Stimulated activated CD8-positive, alpha-beta memory T cell treated with anti-CD3 and anti-CD28 coated beads, Interleukin-12 subunit alpha, Interleukin-12 subunit beta, amount 100 ng/mL, for 4 hours (primary cell): ENCODE results near the gene HMCES.

Experiments
- DNase-seq: peaks from one replicate; pipeline ENCODE4 v3.0.0-alpha.2; 2020; ENCODE audit warnings: low read depth

The HMCES gene, protein sequence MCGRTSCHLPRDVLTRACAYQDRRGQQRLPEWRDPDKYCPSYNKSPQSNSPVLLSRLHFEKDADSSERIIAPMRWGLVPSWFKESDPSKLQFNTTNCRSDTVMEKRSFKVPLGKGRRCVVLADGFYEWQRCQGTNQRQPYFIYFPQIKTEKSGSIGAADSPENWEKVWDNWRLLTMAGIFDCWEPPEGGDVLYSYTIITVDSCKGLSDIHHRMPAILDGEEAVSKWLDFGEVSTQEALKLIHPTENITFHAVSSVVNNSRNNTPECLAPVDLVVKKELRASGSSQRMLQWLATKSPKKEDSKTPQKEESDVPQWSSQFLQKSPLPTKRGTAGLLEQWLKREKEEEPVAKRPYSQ

DNA sequence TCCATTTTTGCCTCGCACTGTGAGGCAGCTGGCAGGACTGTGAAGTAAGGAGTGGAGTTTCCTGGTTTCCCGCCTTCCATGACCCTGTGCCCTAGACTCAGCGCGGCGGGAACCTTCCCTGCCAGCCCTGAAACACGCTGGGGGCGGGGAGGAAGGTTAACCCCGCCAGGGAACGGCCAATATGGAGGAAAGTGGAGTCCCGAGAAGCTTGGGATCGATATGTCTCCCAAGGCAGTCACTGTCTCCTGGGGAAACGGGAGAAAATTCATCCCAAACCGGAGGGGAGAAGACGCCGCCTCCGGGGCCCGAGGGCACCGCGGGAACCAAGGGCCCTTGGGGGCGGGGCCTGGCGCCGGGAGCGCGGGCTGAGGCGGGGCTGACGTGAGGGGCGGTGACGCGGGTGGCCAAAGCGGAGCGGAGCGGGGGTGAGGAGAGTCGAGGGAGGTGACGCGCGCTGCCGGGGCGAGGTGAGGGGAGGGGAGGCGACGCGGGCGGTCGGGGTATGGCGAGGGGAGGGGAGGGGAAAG is at the start of gene HMCES:
TSS of gene HMCES (plus strand) at position 432 of the 527 bp plus-strand sequence. CDS start 863 bp downstream, outside the sequence.
- peak; percentile 91 for DNase-seq

- DNase-seq: no peak
Observed at GRCh38 chr3:129228891-129229585, 49.6 kb upstream of the HMCES start.

GRCh38 chr3:129230311-129231019 is 48.2 kb upstream of the HMCES start:
- no peak for DNase-seq

DNA sequence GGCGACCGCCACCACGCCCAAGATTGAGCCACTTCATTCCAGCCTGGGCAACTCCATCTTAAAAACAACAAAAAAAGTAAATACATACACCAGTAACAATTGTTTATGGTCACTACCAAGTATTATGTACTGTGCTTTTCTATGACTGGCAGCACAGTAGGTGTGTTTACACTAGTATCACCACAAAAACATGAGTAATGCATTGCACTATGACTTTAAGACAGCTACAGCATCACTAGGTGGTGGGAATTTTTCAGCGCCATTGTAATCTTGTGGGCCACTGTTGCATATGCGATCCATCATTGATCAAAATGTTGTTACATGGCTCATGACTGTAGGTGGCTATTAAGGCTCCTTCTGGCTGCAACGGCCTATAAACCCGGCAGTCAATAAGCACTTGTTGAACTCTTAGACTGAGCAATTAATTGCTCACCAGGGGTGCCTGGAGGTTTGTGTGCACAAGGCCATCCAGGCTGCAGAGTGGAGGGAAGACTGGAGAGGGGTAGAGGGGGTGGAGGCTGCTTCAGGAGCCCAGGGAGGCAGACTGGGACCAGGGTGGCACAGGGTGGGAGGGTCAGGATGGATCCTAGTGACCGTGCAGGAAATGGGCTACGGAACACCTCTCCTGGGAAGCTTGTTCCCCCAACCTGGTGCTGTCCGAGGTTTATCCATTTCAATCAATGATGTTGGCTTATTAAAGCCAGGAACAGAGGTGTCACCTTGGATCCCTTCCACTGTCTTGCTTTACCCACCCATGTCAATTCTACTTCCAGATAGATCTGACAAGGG is 47.1 kb upstream of the HMCES start:
- DNase-seq: no peak

- DNase-seq: no peak
Observed at GRCh38 chr3:129233538-129233937, 45.1 kb upstream of the HMCES start.

DNA sequence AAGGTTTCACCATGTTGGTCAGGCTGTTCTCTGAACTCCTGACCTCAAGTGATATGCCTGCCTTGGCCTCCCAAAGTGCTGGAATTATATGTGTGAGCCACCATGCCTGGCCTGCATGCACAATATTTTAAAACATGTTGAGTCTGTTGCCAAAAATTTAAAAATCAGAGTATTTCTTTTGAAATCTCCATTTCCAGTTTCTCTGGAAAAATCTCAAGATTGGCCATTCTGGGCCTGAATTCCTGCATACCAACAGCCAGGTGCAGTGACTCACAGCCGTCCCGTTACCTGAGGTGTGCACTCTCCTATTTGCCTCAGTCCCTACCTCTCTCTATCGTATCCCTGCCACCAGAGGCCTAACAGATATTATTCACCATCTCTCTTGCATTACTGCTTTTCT is 44.2 kb upstream of the HMCES start:
- no peak for DNase-seq

DNA sequence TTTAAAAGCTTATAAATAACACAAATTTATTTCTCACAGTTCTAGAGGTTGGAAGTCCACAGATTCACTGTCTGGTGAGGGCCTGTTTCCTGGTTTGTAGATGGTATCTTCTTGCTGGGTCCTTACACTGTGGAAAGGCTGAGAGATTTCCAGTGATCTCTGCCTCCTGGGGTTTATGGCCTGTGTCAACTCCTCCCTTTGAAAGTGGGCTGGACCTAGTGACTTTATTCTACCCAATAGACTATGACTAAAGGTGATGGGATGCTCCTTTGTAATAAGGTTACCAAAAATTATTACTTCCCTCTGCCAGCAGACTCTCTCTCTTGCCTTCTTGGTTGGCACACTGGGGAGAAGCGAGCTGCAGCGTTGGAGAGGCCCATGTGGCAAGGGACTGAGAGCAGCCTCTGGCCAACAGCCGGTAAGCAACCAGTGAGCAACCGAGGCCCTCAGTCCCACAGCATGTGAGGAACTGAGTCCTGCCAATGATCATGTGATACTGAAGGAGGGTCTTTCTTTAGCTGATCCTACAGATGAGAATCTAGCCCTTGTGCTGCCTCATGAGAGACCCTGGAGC is 43.2 kb upstream of the HMCES start:
- DNase-seq: no peak

- DNase-seq: no peak
Observed at GRCh38 chr3:129238945-129239705, 39.5 kb upstream of the HMCES start.

- no peak for DNase-seq
Observed at GRCh38 chr3:129239991-129240390, 38.7 kb upstream of the HMCES start.

- DNase-seq: no peak
Observed at GRCh38 chr3:129240436-129240835, 38.2 kb upstream of the HMCES start.

DNA sequence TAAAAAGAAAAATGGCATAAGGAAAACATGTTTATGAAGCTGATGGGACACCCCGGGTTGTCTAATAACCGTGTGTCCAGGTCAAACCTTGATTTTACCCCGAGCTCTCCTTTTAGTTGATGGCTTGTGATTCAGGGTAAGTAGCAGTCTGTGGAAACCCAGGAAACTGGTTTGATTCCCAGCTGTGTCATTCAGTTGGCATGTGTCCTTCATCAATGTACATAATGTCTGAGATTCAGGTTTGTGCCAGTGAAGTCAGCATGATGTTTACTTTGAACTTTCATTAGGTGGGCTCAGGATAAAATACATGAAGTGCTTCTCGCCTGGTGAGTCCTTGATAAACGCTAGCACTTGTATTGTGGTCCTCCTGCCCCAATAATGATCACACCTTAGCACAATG is 33.5 kb upstream of the HMCES start:
- DNase-seq: no peak

- peak; percentile 38 for DNase-seq
Observed at GRCh38 chr3:129245641-129246306, 32.9 kb upstream of the HMCES start.

DNA sequence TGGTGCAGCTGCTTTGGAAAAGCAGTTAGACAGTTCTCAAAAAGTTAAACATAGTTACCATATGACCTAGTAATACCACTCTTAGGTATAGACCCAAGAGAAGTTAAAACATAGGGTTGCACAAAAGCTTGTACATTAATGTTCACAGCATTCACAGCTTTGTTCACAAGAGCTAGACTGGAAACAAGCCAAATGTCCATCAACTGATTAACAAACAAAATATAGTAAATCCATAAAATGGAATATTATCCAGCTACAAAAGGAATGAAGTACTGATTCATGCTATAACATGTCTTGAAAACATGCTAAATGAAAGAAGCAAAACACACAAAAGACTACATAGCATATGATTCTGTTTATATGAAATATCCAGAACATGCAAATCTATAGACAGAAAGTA is 32.0 kb upstream of the HMCES start:
- DNase-seq: no peak

GRCh38 chr3:129248286-129248979 is 30.2 kb upstream of the HMCES start:
- DNase-seq: no peak

DNA sequence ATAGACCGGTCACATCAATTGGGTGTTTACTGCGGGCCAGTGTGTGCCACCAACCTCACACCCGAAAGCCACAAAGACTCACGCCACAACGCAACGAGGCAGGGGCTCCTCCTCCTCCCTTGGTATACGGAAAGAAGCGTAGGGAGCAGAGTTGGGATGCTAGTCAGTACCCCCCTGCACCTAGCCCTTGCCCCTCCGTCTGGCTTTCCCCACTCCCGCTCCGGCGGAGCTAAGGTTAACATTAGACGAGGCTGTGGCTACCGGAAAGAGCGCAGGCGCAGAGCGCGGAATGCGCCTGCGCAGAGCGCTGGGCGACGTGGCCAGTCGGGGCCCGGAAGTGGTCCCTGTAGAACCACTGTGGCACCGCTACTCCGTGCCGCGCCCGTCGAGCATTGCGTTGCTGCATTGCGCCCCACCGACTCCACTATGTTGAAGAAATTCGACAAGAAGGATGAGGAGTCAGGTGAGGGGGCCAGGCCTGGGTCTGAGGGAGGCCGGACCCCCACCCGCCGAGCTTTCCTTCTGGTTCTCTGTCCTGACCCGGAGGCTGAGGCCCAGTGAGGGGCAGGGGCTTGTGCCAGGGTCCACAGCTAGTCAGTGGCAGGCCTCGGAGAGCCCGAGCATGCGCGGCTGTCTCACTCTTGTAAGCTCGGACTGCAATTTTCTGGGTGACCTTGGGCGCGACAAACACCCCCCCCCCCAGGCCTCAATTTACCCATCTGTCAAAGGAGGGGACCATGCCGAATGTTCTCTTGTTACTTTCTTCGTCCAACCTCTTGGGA is 29.2 kb upstream of the HMCES start, which contains the start of gene COPG1:
TSS of gene COPG1 (plus strand) at position 323 of the 782 bp plus-strand sequence. CDS start at position 427, 104 bp downstream.
- DNase-seq: peak; percentile 77

- DNase-seq: no peak
Observed at GRCh38 chr3:129252748-129253147, 25.9 kb upstream of the HMCES start.

DNA sequence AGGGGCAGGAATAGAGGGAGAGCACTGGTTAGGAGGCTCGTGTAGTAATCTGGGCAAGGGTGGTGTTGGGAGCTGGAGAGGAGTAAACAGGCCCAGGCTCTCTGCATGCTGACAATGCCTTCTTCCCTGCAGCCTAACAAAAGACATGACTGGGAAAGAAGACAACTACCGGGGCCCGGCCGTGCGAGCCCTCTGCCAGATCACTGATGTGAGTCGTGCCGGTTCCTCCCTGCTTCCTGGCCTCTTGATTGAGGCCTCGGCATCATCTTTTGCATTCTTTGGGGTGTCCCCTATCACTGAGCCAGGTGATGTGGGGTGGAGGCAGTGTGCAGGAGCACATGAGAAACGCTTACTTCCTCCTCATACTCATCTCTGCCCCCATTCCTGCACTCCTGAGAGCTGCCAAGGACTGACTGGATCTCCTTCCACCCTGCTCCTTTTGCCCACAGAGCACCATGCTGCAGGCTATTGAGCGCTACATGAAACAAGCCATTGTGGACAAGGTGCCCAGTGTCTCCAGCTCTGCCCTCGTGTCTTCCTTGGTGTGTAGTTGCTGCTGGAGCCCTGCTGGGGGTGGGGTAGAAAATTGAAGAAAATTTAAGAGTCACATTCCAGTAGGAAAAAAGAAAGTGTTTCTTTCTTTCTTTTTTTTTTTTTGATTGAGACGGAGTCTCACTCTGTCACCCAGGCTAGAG is 24.0 kb upstream of the HMCES start:
- no peak for DNase-seq

DNA sequence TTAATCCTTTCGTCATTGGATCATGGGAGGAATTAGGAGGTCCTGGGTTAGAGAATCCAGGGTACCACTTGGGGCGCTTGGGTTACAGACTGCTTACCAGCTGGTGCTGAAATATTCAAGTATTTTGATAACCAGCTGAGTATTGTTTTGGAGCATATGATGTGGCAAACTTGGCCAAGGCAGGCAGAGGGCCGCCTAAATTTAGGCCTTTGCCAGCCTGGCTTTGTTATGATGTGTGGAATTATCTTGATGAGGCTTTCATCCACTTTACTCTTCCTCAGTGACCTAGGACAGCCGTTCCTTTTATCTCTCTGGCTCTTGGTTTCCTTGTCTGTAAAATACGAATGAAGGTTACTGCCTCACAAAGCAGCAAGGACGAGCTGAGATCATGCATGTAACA is 22.4 kb upstream of the HMCES start:
- DNase-seq: no peak
